ENCODE measurements around the gene OR51F1.
"Not testable (repeated sequence)": the region's sequence is repeated elsewhere in the genome, so short reads cannot be mapped to it uniquely, and the experiment has no call there.

Gene OR51F1, protein sequence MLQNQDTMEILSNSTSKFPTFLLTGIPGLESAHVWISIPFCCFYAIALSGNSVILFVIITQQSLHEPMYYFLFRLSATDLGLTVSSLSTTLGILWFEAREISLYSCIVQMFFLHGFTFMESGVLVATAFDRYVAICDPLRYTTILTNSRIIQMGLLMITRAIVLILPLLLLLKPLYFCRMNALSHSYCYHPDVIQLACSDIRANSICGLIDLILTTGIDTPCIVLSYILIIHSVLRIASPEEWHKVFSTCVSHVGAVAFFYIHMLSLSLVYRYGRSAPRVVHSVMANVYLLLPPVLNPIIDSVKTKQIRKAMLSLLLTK

DNA sequence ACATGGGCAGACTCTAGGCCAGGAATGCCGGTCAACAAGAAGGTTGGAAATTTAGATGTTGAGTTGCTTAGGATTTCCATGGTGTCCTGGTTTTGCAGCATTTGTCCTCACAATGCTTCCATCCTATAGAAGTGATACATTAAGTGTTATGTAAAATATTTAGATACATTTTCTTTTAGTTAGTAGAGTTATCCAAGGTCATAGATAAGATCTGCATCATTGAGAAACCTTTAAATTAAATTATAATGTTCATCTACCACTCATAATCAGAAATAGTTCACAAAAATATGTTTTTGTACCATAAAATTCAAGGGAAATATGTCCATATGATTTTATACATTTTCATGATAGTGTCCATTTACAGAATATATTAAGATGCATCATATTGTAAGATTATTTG, at the start of gene OR51F1:
OR51F1 (minus strand) TSS at position 101 of the 400 bp plus-strand sequence; CDS start at position 101, 0 bp downstream.
- DNase-seq, result no peak

- DNase-seq, result no peak
Observed at GRCh38 chr11:4809246-4809645, 39.5 kb upstream of the OR51F1 start.

- no peak for DNase-seq
Observed at GRCh38 chr11:4808476-4808875, 38.7 kb upstream of the OR51F1 start.

DNA sequence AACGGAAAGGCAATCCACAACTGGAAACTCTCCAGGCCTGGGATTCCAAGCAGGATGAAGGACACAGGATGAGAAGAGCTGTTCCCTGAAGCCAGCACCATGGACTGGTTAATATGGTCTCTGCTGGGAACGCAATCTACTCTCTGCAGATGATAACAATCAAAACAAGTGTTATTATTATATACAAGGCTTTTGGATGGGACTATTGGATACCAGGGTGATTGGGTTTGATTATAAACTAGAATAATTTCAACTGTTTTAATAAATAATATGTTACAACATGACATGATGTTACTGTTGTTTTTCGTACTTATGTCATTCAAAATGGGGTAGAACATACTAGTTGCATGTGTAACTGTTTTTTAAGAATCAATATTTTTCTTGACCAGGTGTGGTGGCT, 34.5 kb upstream of the OR51F1 start, which contains the start of gene OR52R1:
OR52R1 (minus strand) TSS at position 101 of the 400 bp plus-strand sequence; CDS start at position 101, 0 bp downstream.
- DNase-seq, result no peak

DNA sequence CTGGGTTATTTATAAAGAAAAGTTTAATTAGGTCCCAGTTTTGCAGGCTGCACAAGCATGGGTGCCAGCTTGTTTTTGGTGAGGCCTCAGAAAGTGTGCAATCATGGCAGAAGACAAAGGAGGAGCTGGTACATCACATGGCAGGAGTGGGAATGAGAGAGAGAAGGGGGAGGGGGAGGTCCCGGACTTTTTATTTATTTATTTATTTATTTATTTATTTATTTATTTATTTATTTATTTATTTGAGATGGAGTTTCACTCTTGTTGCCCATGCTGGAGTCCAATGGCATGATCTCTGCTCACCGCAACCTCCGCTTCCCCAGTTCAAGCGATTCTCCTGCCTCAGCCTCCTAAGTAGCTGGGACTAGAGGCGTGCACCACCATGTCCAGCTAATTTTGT, 31.6 kb upstream of the OR51F1 start:
- DNase-seq, result not testable (repeated sequence)

- DNase-seq, result no peak
Observed at GRCh38 chr11:4798427-4799183, 28.9 kb upstream of the OR51F1 start.

- DNase-seq, result no peak
Observed at GRCh38 chr11:4797206-4797605, 27.5 kb upstream of the OR51F1 start.

- DNase-seq, result no peak
Observed at GRCh38 chr11:4782454-4782853, 12.7 kb upstream of the OR51F1 start.

GRCh38 chr11:4768094-4768493, 1.6 kb downstream of the OR51F1 start:
- no peak for DNase-seq

DNA sequence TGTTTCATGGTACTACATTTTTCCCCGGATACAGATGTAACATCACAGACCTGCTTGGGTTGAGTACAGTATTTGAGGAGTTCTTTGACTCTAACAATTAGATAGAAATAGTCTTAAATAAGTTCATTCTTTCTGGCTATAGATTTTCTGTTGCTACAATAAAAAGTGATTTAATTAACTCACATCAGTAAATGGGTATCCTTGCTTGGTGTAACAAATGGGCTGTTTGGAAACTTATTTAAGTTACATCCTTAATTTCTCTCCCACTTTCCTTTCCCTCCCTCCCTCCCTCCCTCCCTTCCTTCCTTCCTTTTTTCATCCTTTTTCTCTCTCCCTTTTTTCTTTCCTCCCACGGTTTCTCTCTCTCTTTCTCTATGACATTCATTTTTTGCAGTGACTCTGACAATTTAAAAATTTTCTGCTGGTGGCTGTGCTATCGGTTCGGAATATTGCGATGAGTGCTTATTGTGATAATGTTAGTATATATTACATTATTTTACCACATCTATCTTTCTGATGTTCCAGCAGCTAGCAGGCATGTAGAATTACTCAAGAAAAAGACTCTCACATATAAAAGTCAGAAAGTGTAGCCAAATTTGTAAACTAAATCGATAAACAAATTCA, 3.2 kb downstream of the OR51F1 start:
- DNase-seq, result no peak

DNA sequence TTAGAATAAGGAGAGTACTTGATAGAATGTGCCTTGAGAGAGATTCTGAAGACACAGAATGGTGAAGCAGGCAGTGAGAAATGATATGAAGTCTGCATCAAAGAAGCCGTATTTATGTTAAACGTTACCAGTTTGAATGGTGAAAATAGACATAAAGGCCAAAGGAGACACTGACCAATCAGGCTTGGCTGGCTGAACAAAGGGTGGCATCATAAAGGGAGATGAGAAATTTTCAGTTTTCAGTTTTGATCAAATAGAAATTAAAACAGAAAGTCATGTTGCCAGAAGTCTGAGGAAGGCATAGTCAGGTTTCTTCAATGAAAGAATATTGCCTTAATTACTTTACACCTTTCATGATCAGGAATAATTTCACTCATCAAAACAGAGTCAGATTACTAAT, 6.6 kb downstream of the OR51F1 start:
- DNase-seq, result no peak

DNA sequence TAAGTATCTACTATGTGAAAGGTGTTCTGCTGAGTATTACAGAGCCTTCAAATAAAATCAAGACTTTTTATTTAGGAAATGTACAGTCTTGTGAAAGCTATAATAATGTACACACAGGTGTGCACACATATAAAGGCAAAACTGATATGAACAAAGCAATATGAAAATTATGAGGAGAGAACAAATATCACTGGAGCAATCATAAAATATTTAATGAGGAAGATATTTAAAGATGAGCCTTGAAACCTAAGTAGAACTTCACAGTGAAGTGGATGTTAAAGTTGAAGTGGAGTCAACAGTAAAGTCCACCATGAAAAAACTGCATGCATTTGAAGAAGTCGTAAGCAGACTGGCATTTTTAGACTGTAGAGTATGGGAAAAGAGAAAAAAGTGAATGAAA, 18.5 kb downstream of the OR51F1 start:
- no peak for DNase-seq

DNA sequence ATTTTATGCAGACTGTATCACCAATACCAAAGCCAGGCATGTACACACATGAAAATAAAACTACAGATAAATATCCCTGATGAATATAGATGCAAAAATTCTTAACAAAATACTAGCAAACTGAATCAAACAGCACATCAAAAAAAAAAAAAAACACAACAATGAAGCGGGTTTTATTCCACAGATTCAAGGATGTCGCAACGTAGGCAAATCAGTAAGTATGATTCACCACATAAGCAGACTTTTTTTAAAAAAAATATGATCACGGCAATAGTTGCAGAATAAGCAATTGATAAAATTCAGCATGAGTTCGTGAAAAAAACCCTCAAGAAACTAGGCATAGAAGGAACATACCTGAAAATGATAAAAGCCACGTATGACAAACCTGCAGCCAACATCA, 21.3 kb downstream of the OR51F1 start:
- DNase-seq, result no peak

DNA sequence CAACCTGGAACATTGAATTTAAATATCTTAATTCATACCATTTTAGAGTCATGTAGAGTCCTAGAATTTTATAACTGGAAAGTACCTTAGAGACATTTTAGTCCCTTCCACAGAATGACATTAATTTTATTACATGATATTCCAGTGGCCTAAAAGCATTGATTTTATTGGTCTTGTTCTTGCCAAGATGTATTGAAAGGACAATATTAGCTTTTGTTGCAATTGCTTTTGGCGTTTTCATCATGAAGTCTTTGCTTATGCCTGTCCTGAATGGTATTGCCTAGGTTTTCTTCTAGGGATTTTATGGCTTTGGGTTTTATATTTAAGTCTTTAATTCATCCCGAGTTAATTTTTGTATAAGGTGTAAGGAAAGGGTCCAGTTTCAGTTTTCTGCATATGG, 29.0 kb downstream of the OR51F1 start:
- no peak for DNase-seq

DNA sequence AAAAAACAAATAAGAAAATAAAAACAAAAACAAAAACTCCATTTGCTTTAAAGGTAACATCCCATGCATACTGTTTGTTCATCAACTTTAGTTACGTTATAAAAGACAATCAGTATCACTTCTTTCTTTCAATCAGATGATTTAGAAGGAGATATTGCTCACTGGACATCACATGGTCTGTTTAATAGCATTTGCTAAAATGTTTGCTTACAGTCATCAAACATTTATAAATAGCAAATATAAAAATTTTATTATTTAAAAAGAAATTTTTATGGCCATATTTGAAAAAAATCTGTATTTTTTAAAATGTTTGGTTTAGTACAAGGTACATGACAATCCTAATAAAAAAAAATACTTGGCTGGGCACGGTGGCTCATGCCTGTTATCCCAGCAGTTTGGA, 42.6 kb downstream of the OR51F1 start:
- DNase-seq, result no peak

DNA sequence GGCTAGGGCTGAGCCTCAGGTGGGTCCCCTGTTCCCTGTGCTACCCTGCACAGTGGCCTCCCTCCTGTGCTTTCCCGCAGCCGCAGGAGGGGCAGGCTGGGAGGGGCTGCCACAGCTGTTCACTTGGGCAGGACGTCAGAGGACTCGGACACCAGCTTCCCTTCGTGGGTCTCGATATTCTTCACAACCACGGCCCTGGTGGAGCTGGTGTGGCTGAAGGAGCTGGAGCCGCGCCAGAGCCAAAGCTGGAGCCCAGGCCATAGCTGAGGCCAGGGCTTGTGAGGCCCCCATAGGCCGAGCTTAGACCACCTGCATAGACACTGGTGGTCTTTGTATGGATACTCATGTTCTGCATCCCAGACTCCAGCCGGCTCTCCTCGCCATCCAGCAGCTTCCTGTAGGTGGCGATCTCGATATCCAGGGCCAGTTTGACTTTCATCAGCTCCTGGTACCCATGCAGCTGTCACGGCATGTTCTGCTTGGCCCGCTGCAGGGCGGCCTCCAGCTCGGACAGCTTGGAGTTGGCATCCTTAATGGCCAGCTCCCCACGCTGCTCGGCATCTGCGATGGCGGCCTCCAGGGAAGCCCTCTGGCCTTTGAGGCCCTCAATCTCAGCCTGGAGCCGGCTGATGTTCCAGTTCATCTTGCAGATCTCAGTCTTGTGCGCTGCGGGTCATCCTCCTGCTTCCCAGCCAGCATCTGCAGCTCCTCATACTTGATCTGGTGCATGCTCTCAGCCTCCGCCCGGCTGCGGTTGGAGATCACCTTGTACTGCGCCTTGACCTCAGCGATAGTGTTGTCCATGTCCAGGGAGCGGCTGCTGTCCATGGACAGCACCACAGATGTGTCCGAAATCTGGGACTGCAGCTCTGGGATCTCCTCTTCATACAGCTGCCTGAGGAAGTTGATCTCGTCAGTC, 46.9 kb downstream of the OR51F1 start:
- DNase-seq, result not testable (repeated sequence)

Data from amniotic stem cell (primary cell).